CD4-positive, alpha-beta T cell treated with Interleukin-12 subunit alpha and Interleukin-12 subunit beta, for 1 hour (primary cell): ENCODE data around the gene KRR1.
"Not testable (repeated sequence)": the region's sequence is repeated elsewhere in the genome, so short reads cannot be mapped to it uniquely, and the experiment has no call there.

Experiments
- DNase-seq: peaks from one replicate; pipeline ENCODE4 v3.0.0-alpha.2; 2020

KRR1 gene

DNA sequence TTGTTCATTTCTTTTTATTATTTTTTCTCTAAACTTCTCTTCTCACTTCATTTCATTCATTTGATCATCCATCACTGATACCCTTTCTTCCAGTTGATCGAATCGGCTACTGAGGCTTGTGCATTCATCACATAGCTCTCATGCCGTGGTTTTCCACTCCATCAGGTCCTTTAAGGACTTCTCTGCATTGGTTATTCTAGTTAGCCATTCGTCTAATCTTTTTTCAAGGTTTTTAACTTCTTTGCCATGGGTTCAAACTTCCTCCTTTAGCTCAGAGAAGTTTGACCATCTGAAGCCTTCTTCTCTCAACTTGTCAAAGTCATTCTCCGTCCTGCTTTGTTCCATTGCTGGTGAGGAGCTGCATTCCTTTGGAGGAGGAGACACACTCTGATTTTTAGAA lies 10.7 kb upstream of the KRR1 start:
- DNase-seq: not testable (repeated sequence)

DNA sequence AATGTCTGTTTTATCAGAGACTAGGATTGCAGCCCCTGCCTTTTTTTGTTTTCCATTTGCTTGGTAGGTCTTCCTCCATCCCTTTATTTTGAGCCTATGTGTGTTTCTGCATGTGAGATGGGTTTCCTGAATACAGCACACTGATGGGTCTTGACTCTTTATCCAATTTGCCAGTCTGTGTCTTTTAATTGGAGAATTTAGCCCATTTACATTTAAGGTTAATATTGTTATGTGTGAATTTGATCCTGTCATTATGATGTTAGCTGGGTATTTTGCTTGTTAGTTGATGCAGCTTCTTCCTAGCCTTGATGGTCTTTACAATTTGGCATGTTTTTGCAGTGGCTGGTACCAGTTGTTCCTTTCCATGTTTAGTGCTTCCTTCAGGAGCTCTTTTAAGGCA lies 9.8 kb upstream of the KRR1 start:
- not testable (repeated sequence) for DNase-seq

DNA sequence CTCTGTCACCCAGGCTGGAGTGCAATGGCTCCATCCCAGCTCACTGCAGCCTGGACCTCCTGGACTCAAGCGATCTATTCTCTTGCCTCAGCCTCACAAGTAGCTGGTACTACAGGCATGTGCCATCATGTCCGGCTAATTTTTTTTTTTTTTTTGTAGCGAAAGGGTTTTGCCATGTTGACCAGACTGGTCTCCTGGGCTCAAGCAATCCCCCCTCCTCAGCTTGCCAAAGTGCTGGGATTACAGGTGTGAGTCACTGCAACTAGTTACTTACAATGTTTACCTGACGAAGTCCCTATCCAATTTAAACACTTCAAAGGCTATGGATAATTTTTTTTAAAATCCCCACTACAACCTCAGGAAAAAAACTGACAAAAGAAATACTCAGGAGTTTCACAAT lies 1.8 kb downstream of the KRR1 start:
- no peak for DNase-seq

DNA sequence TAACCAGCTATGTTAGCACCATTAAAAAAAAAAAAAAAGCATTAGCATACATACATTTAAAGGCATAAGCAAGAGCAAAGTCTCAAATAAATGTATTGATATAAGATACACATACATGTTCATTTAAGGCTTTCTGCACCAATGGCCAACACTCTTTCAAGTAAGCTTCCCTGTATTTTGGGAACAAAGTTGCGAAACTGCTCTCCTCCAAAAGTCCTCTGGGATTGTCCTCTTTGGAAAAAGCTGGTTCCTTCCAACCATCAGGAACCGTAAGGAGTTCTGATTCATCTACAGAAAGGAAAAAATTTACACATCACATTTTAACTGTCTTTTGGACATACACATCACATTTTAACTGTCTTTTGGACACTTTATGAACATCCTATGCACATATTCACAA lies 3.2 kb downstream of the KRR1 start:
- no peak for DNase-seq

DNA sequence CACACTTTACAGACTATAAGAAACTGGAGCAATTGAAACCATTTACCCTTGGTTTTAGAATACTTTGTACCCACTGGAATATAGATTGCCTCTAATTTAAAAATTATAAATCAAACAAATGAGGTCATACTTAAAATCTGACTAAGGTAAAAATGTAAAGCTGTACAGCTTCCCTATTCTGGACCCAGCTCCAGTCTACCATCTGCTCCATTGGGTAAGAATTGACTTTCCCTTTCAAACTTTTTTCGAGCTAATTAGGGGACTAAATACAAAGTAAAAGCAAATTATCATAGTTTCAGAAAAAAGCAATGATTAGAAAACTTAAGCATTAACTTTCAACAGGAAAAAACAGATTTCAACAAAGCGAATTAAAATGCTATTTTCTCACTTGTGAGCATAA lies 4.3 kb downstream of the KRR1 start:
- no peak for DNase-seq

DNA sequence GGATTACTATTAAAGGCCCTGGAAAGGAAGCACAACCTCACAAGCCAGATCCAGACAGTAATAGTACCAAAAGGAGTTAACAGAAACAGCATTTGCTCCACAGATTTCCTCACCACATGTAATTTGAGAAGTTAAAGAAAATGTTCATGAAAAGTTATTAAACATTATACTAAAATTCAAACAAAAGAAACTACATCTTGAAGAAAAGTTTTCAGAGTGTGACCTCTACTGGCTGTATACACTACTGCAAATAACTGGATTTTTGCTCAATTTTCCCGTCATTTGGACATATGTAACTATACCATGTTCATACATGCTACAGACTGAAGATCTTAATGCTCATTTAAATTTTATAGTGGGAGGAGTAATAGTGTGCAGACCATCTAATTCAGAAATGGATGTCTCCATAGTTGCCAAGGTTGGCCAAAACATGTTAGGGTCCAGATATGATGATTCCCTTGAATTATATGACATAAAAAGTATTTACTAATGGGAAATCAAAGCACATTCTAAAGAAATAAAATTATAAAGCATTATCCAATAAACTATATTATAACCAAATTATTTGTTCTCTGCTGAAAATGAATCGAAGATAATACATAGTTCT lies 5.6 kb downstream of the KRR1 start:
- DNase-seq: peak; percentile 50

DNA sequence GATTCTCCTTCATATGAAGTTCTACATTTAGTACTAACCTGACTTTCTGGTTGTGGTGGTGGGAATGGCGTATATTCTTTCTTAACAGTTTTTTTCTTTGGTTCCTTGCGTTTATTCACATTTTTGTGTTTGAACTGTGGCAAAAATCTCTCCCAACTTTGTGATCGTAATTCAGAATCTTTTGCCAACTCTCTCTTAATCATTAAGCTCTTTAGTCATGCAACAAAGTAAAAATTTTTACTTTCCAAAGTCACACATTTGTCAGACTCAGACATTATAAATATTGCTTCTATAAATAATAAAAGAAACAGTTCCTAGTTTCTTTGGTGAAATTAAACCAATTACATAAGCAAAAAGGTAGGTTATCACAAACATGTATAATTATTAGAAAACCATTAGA lies 7.5 kb downstream of the KRR1 start:
- no peak for DNase-seq

DNA sequence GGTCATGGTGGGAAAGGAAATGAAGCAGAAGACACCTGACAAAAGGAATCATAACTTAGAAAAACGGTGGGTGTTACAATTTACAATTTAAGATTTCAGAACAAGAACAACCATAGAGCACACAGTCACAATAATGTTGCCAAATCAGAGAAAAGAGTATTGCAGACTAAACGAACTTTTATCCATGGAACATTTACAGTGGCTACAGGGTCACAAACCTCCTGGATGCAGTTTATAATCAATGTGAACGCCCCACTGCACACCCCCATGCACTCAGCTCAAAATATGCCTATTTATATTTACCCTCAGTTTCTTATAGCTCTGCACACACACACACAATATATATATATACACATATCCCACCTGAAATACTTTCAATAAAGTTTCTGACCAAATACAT lies 8.0 kb downstream of the KRR1 start:
- DNase-seq: no peak

DNA sequence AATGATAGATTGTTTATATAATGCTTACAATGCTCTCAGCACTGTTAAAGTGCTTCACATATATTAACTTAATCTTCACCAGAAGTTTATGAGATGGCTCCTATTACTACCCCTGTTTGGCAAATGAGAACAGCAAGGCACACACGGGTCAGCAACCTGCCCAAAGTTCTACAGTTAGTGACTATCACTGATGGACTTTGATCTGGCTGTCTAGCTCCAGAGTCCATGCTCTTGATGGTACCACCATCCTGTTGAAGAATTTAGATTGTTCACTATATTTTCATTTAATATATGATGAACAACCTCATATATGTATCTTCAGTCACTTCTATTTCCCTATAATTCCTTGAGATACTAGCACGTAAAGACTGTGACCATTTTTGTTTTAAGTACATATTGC lies 20.2 kb downstream of the KRR1 start:
- DNase-seq: no peak

DNA sequence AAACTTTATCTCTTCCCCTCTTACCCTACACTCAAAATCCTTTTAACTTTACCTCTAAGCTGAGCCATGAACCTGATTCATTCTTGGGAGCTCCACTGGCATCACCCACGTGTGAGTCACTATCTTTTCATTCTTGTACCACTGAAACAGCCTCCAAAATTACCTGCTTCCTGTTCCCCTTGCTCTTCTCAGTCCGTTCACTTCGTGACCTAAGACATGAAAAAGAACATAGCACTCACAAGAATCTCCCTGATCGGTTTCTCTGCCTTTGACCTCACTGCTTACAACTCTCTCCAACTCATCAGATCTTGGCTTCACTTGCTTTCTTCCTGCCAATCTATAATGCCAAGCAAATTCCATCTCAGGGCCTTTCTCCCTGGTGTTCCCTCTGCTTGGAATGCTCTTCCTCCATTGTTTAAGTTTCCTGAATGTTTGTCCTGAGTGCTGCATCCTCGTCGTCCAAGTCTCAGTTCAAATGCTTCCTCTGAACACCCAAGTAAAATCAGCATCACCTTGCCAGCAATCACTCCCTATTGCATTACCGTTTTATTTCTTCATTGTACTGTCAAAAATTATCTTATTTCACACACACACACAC lies 21.7 kb downstream of the KRR1 start:
- DNase-seq: no peak

DNA sequence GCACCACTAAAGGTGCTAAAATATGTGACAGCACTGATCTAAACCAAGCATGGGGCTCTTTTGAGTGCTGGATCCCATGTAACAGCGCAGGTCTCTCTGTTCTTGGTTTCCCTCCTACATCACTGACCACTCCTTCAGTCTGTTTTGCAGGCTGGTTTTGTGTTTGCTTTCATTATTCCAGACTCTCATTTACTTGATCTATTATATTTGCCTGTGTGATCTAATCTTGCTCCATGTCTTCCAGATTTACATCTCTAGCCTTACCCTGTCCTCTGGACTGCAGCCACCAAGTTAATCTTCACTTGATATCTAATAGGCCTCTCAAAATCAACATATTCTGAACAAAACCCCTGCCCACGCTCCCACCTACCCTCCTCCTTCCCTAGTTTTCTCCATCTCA lies 22.2 kb downstream of the KRR1 start:
- no peak for DNase-seq

DNA sequence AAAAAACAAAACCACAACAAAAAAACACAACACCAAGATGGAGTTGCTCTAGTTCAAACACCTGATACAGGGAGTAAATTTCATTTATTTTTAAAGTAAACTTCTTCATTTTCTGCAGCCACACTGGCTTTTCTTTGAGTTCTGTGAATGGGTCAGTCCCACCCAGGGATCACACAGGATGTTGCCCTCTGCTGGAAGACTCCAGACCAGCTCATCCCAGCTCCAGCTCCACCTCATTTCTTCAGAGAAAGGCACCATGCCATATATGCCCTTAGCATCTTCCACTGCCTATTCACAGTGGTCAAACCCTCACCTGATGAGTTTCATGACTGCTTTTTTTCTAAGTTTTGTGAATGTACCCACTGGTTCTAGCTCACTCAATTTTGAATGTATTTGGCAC lies 22.9 kb downstream of the KRR1 start:
- DNase-seq: no peak

DNA sequence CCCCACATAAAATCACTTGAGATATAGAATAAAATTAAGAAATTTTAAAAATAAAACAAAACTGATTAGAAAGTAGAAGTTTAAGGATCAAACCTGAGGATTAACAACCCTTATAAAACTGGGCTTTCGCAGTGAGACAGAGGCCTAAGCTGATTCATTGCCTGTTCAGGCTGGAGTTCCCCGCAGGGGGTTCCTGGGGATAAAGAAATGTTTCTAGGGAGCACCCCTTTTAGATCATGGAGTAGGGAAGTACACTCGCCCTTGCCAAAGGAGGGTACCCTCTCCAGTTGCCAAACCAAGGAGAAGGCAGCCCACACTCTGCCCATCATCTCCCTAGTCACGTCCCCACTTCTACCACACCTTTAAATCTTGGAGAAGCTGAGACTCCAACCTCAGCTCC lies 24.1 kb downstream of the KRR1 start:
- no peak for DNase-seq

DNA sequence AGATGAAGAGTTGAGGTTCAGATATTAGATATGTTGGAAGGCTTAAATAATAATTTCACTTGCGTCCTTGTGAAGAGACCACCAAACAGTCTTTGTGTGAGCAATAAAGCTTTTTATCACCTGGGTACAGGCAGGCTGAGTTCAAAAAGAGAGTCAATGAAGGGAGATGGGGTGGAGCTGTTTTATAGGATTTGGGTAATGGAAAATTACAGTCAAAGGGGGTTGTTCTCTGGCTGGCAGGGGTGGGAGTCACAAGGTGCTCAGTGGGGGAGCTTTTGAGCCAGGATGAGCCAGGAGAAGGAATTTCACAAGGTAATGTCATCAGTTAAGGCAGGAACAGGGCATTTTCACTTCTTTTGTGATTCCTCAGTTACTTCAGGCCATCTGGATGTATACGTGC lies 27.0 kb downstream of the KRR1 start:
- DNase-seq: not testable (repeated sequence)

DNA sequence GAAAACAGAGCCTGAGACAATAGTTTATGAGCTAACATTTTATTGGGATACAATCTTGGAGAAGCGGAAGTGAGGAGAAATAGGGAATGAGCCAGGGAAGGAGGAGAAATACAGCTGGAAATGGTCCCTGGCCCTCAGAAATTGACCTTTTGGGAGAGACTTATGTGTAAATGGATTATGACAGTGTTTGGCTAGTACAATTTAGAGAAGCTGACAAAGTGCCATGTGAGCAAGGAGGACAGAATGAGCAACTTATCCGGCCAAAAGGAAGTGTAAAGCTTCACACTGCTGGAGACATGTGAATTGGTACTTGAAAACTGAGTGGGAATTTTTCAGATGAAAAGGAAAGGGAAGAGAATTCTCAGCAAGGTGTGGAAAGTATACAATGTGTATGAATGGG lies 28.0 kb downstream of the KRR1 start:
- no peak for DNase-seq

DNA sequence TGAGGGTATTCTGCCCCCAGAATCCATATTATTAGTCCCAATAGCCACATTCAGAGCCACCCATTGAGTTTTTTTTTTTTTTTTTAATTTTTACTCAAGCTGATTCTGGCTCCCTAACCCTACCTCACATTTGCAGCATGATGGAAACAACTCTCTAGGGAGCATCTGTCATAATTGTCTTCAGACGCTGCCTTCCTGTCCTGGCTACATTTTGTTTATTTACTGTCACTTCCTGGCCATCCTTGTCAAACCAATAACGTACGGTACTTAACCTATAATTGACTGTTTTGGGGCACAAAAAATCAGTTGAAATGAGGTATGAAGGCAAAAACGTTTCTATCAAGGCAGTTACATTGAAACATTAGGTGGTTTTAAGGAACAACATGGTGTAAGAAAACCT lies 28.8 kb downstream of the KRR1 start:
- DNase-seq: peak; percentile 72

DNA sequence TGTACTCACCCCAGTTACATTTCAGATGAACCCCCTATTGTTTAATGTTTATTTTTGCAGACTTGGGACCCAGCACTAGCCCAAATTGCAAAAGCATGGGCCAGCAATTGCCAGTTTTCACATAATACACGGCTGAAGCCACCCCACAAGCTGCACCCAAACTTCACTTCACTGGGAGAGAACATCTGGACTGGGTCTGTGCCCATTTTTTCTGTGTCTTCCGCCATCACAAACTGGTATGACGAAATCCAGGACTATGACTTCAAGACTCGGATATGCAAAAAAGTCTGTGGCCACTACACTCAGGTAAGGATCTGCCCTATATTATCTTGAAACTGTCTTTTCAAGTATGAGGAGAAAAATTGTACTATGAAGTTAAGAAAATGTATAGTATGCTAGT lies 29.6 kb downstream of the KRR1 start:
- peak; percentile 48 for DNase-seq

DNA sequence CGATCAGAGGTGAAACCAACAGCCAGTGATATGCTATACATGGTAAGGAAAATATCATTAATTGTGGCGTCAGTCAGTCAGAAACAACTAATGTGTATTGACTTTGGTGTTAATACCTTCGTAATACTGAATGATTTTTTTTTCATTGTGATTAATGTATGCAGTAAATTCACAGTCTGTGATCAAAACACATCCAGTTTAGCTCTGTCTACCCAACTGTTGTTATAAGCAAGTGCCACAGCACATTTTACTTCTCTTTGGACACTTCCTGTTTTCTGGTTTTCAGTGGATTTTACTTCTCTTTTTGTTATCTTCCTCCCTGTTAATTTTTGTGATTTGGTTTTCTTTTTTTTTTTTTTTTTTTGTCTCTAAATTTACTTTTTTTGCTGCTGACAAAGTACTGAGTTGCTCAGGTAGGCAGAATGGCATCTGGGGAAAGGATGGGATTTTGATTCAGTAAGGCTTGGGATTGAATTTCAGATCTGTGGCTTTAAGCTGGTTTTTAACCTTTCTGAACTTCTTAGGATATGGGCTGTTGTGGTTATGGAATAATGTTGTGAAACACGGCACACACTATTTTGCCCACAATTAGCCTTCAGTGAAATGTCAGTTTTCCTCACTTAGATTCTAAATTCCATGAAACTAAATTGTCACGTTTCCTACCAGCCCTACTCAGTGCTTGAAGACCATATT lies 30.2 kb downstream of the KRR1 start:
- no peak for DNase-seq

DNA sequence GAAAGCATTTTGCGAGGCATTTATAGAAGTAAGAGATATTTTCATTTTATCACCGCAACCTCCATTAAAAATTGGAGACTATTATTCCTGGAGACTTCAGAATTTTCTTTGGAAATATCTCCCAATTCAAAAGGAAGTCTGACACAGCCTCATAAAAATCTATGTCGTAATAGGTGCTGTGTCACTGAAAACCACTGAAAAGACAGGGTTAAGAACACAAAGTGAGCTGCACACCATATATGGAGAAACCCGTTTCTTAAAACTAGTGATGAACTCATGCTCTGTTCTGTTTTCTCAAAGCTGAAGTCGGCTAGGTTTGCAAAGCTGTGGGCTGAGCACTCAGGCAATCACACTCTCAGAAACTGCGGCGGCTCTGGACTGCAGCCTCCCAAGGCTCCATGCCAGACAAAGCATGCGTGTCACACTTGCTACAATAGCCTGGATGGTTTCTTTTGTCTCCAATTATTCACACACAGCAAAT lies 30.9 kb downstream of the KRR1 start, which contains the start of gene GLIPR1:
TSS of gene GLIPR1 (plus strand) at position 287 of the 481 bp plus-strand sequence. CDS start at position 413, 126 bp downstream.
- peak; percentile 88 for DNase-seq

DNA sequence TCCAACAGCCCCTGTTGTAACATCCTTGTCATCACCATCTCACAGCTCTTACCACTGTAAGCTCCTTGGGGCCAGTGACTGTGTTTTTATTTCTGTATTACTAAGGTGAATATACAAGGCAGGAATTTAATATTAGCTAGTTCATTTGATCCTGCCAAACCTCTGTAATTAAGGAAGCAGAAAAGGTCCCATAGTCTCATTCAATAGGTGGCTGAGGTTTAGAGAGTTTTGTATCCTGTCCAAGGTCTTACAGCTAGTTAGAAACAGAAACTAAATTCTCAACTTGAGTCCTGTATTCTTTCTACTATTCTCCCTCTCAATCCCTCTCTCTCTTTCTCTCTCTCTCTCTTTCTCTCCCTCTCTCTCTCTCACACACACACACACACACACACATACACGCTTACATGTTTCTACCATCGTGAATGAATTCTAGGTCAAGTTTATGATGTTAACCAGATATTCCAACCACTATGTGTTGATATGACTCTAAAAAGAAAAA lies 31.4 kb downstream of the KRR1 start:
- peak; percentile 48 for DNase-seq

DNA sequence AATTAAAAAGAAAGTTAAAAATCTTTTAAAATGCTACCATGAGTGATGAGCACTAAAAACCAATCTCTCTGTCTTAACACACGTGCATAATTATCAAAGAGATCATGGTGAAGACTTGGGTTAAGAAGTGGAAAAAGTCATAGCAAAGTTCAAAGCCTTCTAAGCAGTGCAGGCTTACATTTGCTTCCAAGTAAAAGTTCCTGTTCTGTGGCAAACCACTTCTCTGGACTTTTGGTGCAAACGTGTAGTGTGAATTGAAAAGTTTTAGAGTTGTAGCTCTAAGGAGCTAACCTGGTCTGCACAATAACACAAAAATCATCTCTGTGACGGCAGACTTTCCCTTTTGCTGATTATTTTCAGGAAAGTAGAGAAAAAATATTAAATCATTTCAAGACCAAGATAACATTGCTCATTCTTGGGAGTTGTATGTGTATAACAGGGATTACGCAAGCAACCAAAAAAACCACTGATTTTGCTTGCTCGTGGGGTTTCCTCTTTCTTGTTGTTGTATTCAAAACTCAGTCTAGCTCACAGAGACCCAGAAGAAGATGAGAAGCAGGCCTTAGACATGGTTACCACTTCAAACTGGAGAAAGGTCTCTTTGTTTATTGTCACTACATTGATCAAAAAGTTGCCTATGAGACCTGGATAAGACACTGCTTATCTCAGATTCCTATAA lies 33.2 kb downstream of the KRR1 start:
- peak; percentile 76 for DNase-seq

DNA sequence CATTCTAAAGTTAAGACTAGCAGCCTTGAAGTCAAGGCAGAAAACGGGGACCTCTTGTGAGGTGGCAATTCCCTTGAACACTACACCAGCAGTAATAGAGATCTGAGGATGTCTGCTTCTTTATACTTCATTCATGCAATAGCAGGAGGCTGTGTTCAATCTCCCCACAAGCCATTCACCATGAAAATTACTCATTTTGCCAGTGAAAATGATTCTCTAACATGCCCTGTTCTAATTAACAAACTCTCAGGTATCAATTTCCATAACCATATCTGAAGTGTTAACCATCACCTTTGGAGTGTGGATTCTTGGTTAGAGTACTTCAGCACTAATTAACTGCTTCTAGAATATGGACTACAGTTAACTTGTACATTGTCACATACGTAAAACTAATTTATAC lies 34.3 kb downstream of the KRR1 start:
- DNase-seq: no peak

DNA sequence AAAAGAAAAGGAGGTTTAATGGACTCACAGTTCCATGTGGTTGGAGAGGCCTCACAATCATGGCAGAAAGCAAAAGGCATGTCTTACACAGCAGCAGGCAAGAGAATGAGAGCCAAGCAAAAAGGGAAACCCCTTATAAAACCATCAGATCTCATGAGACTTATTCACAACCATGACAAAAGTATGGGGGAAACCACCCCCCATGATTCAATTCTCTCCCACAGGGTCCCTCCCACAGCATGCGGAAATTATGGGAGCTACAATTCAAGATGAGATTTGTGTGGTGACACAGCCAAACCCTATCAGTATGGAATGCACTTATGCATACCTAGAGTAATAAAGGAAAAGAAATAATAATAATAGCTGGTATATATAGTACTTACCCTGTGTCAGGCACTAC lies 35.3 kb downstream of the KRR1 start:
- DNase-seq: no peak

DNA sequence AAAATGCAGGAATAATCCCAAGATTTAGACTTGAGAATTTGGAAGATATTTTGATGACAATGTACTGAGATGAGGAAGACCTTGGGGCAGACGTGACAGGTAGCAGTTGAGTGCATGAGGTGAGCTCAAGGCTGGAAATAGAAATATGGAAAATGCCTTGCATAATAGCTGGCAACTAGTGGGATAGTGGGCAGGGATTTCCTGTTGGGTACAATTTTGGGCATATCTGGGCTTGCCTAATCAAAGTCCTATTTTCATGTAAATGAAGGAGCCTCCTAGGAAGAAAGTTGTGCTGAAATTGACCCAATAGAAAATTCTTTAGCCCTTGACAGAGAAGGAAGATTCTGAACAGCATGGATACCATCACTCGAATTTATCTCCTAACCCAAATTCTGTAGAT lies 37.3 kb downstream of the KRR1 start:
- DNase-seq: no peak
